ENCODE results near the gene CCDC80.

The CCDC80 gene

GRCh38 chr3:112631257-112631656, 9.7 kb downstream of the CCDC80 start:
- no peak for DNase-seq

- no peak for DNase-seq
Measured at GRCh38 chr3:112629425-112629824, 11.5 kb downstream of the CCDC80 start.

- peak; percentile 68 for DNase-seq
Measured at GRCh38 chr3:112627919-112628466, 12.9 kb downstream of the CCDC80 start.

- no peak for DNase-seq
Measured at GRCh38 chr3:112627419-112627818, 13.5 kb downstream of the CCDC80 start.

- DNase-seq, result no peak
Measured at GRCh38 chr3:112623717-112624116, 17.2 kb downstream of the CCDC80 start.

GRCh38 chr3:112623213-112623612, 17.7 kb downstream of the CCDC80 start:
- DNase-seq, result no peak

- DNase-seq, result no peak
Measured at GRCh38 chr3:112619295-112619694, 21.6 kb downstream of the CCDC80 start.

- DNase-seq, result no peak
Measured at GRCh38 chr3:112617285-112617684, 23.7 kb downstream of the CCDC80 start.

GRCh38 chr3:112615989-112616731, 24.8 kb downstream of the CCDC80 start:
- no peak for DNase-seq

GRCh38 chr3:112611752-112612515, 29.0 kb downstream of the CCDC80 start:
- no peak for DNase-seq

- DNase-seq, result no peak
Measured at GRCh38 chr3:112610121-112610520, 30.8 kb downstream of the CCDC80 start.

GRCh38 chr3:112607863-112608262, 33.1 kb downstream of the CCDC80 start:
- DNase-seq, result no peak

- no peak for DNase-seq
Measured at GRCh38 chr3:112606098-112606497, 34.8 kb downstream of the CCDC80 start.

- no peak for DNase-seq
Measured at GRCh38 chr3:112605285-112605684, 35.7 kb downstream of the CCDC80 start.

GRCh38 chr3:112604536-112604935, 36.4 kb downstream of the CCDC80 start:
- no peak for DNase-seq

GRCh38 chr3:112602217-112602838, 38.6 kb downstream of the CCDC80 start:
- no peak for DNase-seq

GRCh38 chr3:112598731-112599130, 42.2 kb downstream of the CCDC80 start:
- no peak for DNase-seq

GRCh38 chr3:112597945-112598344, 43.0 kb downstream of the CCDC80 start:
- DNase-seq, result no peak

GRCh38 chr3:112594856-112595255, 46.1 kb downstream of the CCDC80 start:
- DNase-seq, result no peak

GRCh38 chr3:112593258-112593657, 47.7 kb downstream of the CCDC80 start:
- no peak for DNase-seq

- DNase-seq, result no peak
Measured at GRCh38 chr3:112587336-112587735, 53.6 kb downstream of the CCDC80 start.

GRCh38 chr3:112585782-112586181, 55.2 kb downstream of the CCDC80 start:
- no peak for DNase-seq

GRCh38 chr3:112583105-112583504, 57.8 kb downstream of the CCDC80 start:
- DNase-seq, result no peak
